GM18498 (cell line): ENCODE results near the gene RAB5A.
"Not testable (repeated sequence)": the region's sequence is repeated elsewhere in the genome, so short reads cannot be mapped to it uniquely, and the experiment has no call there.

Source experiments
- ATAC-seq: cut with Tn5 transposase; IDR thresholded peaks from one replicate; pipeline ENCODE4 v1.9.1; 2021; ENCODE audit warnings: mild to moderate bottlenecking, moderate library complexity; ENCODE audit not compliant: unreplicated experiment

The RAB5A gene

DNA sequence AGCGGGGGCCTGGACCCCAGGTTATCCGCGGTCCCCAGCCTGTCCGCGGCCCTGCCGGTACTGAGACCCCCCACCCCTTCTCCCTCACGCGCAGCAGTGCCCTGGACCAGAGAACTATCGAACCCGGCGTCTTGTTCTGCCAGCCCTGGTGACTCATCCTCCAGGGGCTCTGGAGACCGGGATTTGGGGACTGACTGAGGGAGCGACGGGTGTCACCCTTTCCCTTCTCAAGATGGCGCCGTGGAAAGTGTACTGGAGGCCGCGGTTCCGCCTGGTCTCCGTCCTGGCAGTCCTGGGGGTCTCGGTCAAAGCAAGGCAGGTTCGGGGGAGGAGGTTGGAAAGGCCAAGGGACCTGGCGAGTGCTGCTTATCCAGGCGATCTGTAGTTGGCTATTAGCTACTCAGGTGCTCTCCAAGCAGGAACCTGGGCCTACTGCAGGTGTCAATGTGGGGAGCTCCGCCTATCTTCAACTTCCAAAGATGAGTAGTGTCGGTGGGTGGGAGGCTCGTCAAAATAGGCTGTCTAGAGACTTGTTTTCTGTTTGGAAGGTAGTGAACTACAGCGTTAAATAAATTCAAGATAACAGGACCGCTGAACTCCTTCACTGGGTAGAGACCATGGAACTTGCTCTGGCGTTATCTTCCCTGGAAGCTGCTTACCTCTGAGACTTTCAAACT, 790 bp downstream of the RAB5A start:
- peak; percentile 19 for ATAC-seq

GRCh38 chr3:19948226-19948591, 1.3 kb downstream of the RAB5A start:
- ATAC-seq, result no peak

DNA sequence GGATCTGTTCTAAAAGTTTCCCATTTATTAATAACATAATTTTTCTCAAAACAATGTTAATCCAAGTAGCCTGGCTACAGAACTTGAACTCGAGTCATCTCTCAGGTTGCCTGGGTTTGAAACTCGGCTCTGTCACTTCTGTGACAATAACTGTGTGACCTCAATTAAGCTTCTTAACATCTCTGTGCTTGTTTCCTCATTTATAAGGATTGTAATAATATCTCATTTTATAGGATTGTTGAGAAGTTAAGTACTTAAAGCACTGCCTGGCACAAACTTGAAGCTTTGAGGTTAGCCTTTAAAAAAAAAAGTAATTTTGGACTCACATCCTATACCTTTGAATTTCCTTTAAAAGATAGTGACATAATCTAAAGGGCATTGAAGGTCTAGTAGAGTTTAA, 3.4 kb downstream of the RAB5A start:
- ATAC-seq, result no peak

- ATAC-seq, result no peak
Measured at GRCh38 chr3:19954676-19955075, 7.8 kb downstream of the RAB5A start.

DNA sequence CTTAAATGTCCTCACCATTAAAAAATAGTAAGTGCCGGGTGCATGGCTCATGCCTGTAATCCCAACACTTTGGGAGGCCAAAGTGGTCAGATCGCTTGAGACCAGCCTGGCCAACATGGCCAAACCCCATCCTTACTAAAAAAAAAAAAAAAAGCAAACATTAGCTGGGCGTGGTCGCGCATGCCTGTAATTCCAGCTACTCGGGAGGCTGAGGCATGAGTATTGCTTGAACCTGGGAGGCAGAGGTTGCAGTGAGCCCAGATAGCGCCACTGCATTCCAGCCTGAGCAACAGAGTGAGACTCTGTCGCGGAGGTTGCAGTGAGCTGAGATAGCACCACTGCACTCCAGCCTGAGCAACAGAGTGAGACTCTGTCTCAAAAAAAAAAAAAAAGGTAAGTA, 10.5 kb downstream of the RAB5A start:
- not testable (repeated sequence) for ATAC-seq

DNA sequence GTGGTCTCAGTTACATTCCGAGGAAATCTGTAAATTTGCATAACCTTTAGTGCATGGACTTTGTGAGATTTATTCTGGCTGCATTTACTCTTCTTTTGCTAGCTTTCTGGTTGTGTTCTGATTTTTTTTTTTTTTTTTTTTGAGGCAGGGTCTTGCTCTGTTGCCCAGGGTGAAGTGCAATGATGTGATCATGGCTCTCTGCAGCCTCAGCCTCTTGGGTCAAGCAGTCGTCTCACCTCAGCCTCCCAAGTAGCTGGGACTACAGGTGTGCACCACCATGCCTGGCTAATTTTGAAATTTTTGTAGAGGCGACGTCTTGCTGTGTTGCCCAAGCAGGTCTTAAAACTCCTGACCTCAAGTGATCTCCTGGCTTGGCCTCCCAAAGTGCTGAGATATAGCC, 12.6 kb downstream of the RAB5A start:
- no peak for ATAC-seq

DNA sequence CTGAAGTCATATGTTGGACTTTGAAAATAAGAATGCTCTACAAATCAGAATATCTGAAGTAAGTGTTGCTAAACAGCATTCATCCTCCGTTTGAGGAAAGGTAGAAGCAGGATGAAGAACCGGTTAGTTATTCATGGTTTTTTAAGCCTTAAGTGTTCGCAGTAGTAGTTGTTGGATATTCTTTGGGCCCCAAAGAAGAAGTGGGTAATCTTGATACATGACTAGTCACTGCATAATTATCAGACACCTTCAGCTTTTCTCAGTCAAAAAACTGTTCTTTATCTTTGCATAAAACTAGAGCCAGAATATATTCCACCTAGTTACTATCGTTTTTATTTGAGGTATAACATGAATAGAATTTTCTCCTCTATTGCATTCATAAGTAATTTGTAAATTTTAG, 13.8 kb downstream of the RAB5A start:
- no peak for ATAC-seq

DNA sequence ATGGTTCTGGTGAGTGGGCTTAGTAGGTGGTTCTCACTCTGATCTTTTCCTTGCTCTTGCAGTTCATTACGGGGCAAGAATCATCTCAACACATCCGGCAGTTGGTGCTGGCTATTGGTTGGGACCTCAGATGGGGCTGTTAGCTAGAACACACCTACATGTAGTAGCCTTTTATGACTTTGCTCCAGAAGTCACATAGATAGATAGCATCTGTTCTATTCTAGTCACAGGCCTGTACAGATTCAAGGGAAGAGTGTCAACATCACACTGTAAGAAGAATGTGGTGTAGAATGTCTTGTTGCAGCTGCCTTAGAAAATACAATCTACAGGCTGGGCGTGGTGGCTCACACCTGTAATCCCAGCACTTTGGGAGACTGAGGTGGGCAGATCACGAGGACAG, 15.1 kb downstream of the RAB5A start:
- no peak for ATAC-seq

DNA sequence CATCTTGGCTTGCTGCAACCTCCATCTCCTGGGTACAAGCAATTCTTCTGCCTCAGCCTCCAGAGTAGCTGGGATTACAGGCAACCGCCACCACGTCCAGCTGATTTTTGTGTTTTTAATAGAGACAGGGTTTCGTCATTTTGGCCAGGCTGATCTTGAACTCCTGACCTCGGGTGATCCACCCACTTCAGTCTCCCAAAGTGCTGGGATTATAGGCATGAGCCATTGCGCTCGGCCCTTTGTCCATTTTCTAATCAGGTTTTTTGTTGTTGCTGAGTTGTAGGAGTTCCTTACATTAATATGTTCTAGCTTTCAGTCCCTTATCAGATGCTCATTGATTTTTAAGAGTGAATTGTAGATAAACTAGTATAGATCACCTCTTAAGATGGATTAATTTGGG, 20.3 kb downstream of the RAB5A start:
- ATAC-seq, result no peak

DNA sequence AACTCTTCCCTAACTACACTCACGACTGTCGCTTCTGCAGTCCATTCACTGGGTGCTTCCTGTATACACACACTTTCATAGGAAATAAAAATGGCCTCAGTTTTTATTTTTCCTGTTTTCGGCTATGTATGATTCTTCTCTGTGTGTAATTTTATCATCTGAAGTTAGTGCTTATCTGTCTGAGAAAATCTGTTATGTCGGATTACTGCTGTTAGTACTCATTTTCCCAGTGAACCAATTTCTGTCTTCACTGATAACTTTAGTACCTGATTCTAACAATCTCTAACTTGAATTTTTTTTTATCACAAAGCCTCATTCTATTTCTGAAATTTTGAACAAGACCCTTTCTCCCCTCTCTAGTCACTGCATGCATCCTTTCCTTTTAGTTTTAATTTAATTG, 20.9 kb downstream of the RAB5A start:
- no peak for ATAC-seq

DNA sequence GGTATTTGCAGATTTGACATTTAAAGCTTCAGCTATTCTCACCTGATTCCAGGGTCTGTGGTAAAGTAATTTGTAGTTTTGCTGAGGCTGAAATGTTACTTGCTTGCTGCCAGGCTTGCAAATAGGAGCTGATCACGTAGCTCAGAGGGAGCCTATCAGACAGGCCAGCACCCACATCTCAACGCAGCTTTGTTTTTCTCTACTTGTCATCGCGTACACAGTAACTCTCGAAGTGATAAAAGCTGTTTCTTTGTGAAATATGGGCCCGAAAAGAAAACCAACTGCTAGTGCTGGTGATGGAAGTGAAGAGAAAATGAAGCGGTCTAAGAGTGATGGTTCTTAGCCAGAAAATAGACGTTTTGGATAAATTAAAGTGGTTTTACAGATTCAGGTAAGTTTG, 23.4 kb downstream of the RAB5A start:
- no peak for ATAC-seq

- ATAC-seq, result no peak
Measured at GRCh38 chr3:19972054-19972453, 25.2 kb downstream of the RAB5A start.

- not testable (repeated sequence) for ATAC-seq
Measured at GRCh38 chr3:19988904-19989303, 42.0 kb downstream of the RAB5A start.

DNA sequence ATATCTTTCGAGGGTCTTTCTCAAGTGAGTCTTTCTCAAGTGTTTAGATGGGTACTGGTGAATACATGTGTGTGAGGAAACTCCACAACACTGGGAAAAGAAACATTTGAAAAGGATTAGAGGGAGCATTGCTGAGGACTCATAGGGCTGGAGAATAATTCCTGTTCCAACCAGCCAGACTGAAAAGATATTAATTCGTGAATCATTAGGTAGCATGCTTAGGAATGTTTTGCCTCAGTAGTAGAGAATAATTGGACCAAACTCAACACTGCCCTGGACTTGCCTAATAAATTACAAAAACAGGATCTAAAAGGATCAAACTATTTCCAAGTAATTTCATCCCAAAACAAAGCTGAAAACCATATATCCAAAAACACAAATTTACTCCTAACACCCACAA, 47.9 kb downstream of the RAB5A start:
- ATAC-seq, result no peak

- ATAC-seq, result no peak
Measured at GRCh38 chr3:19997502-19997901, 50.6 kb downstream of the RAB5A start.

DNA sequence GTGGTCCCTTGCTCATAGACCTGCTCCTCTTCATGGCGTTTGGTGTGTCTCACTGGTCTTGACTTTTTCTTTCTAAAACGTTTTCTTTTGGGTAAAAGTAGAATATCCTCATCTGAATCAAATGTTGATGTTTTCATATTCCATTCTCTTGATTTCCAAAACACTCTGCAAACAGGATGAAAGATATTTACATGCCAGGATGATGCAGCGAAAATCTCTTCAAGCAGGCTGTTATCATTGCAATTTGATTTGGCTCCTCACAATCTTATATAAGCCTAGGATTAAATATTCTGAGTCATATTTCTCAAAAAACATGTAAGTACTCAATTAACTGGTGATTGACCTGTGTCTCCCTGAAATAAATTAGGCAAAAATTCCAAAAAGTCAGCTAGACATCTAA, 55.0 kb downstream of the RAB5A start:
- no peak for ATAC-seq

GRCh38 chr3:20007960-20008359, 61.1 kb downstream of the RAB5A start:
- ATAC-seq, result no peak

DNA sequence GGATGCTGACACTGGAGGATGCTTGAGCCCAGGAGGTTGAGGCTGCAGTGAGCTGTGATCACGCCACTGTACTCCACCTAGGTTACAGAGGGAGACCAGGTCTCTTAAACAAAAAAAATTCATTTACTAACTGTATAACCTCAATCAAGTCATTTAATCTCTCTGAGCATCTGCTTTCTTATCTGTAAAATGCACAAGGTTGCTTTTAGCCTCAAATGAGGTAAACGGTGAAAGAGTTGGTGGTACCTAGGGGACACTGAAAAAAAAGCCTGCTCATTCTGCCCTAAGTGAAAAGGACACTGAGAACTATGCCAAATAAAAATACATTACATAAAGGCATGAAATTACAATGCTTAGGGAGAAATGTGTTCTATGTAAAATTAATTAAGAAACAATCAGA, 61.7 kb downstream of the RAB5A start:
- ATAC-seq, result no peak

GRCh38 chr3:20012164-20012563, 65.3 kb downstream of the RAB5A start, which contains the start of gene PP2D1:
TSS of gene PP2D1 (minus strand) at chr3:20012264. CDS start at chr3:20012072, 192 bp downstream.
- no peak for ATAC-seq

DNA sequence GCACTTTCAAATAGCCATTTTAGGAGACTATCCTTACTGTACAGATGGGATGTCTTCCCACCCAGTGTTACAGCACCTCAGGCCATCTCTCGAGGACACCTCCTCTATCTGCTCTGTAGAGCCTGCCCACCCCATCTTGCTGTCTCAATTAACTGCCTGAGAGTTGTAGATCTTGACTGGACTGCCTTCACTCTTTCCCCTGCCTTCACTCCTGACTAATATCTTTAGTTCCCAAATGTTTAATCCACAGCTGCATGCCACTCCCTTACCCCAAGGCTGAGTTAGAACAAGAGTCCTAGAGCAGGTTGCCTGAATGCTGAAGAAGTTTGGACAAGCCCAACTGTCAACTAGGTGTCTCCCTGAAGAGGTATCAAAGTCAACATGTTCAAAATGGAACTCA, 66.5 kb downstream of the RAB5A start:
- ATAC-seq, result no peak

GRCh38 chr3:20015525-20015924, 68.6 kb downstream of the RAB5A start:
- no peak for ATAC-seq

DNA sequence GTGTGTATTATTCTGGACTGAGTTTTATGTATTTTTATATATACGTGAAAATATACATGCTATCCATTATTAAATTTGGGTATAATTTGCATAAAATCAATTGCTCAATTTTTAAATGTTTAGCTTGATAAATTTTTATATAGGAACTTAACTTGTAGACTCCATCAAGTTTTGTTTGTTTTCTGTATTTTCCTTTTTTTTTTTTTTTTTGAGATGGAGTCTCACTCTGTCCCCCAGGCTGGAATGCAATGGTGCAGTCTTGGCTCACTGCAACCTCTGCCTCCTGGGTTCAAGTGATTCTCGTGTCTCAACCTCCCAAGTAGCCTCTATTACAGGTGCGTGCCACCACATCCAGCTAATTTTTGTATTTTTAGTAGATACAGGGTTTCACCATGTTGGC, 69.2 kb downstream of the RAB5A start:
- ATAC-seq, result not testable (repeated sequence)

DNA sequence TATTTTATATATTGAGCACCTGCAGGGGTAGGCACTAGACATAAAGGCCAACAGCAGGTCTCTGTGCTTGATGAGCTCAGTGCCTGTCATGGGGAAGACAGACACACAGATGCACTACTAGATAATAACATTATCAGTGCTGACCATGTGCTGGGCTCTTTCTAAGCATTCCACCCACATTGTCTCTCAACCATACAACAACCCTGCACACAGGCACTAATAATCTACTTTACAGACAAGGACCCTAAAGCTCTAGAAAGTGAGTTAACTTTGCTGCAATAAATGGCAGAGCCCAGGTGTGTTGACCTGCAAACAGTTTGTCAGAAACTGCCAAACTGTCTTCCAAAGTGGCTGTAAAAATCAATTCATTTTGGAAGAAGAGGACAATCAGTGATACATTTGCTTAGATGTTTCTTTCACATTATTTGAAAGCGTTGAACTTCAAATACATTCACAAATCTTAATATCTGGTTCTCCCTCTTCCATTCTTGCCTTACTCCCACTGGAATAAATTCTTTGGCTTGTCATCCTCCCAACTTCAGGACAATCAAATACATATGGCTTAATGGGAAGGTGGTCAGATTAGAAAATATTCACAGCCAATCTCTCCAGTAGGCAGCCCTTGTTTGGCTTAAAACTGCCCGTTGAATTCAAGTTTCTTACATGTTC, 76.2 kb downstream of the RAB5A start:
- ATAC-seq, result no peak
